OCI-M2 (cell line): ENCODE results near the gene ATP5F1B.

Experiments used
- DNase-seq: peaks from one replicate; lab custom pipeline; 2025; ENCODE audit not compliant: unreplicated experiment; lab: John Stamatoyannopoulos, UW

The ATP5F1B gene

GRCh38 chr12:56626701-56627100 lies 19.1 kb downstream of the ATP5F1B start:
- no peak for DNase-seq

GRCh38 chr12:56622535-56622934 lies 23.2 kb downstream of the ATP5F1B start:
- no peak for DNase-seq

GRCh38 chr12:56616925-56617324 lies 28.9 kb downstream of the ATP5F1B start:
- no peak for DNase-seq

GRCh38 chr12:56616244-56616643 lies 29.5 kb downstream of the ATP5F1B start:
- DNase-seq, result no peak

GRCh38 chr12:56614627-56615026 lies 31.2 kb downstream of the ATP5F1B start:
- no peak for DNase-seq

- no peak for DNase-seq
Observed at GRCh38 chr12:56604355-56604754, 41.4 kb downstream of the ATP5F1B start.

GRCh38 chr12:56602239-56602638 lies 43.5 kb downstream of the ATP5F1B start:
- DNase-seq, result no peak

GRCh38 chr12:56601503-56601902 lies 44.3 kb downstream of the ATP5F1B start:
- no peak for DNase-seq

- no peak for DNase-seq
Observed at GRCh38 chr12:56600753-56601152, 45.0 kb downstream of the ATP5F1B start.

- DNase-seq, result no peak
Observed at GRCh38 chr12:56599797-56600196, 46.0 kb downstream of the ATP5F1B start.

GRCh38 chr12:56599041-56599440 lies 46.7 kb downstream of the ATP5F1B start:
- DNase-seq, result no peak

GRCh38 chr12:56596815-56597214 lies 49.0 kb downstream of the ATP5F1B start:
- DNase-seq, result no peak

GRCh38 chr12:56593909-56594621 lies 51.7 kb downstream of the ATP5F1B start:
- DNase-seq, result no peak

- no peak for DNase-seq
Observed at GRCh38 chr12:56591961-56592360, 53.8 kb downstream of the ATP5F1B start.

- DNase-seq, result no peak
Observed at GRCh38 chr12:56591126-56591525, 54.7 kb downstream of the ATP5F1B start.

- no peak for DNase-seq
Observed at GRCh38 chr12:56590237-56590830, 55.5 kb downstream of the ATP5F1B start.

GRCh38 chr12:56589783-56590182 lies 56.0 kb downstream of the ATP5F1B start:
- DNase-seq, result no peak
